Measurements from ENCODE around the gene TGFBRAP1. TPM values are rescaled to one million over a fixed set of nuclear protein-coding genes. Genes with fewer than 3 reads are reported as not detected.

The TGFBRAP1 gene
- total RNA-seq, 1 donor from 2014 or later = 9.8 TPM

Other genes starting within 250 kb of the TGFBRAP1 start
- not detected for gene GPR45, start 88.0 kb downstream of the TGFBRAP1 start, total RNA-seq
- gene C2orf49, start 7.8 kb upstream of the TGFBRAP1 start, total RNA-seq = 20.2 TPM
- 467 TPM for gene FHL2, start 69.3 kb upstream of the TGFBRAP1 start, total RNA-seq

All from cardiac septum (tissue), 1 donor.